ENCODE measurements around the gene SAMM50. TPM values are rescaled to one million over a fixed set of nuclear protein-coding genes. Genes with fewer than 3 reads are reported as not detected.

SAMM50 gene
- total RNA-seq, 1 experiment from 2014 or later: 40.8 TPM

DNA sequence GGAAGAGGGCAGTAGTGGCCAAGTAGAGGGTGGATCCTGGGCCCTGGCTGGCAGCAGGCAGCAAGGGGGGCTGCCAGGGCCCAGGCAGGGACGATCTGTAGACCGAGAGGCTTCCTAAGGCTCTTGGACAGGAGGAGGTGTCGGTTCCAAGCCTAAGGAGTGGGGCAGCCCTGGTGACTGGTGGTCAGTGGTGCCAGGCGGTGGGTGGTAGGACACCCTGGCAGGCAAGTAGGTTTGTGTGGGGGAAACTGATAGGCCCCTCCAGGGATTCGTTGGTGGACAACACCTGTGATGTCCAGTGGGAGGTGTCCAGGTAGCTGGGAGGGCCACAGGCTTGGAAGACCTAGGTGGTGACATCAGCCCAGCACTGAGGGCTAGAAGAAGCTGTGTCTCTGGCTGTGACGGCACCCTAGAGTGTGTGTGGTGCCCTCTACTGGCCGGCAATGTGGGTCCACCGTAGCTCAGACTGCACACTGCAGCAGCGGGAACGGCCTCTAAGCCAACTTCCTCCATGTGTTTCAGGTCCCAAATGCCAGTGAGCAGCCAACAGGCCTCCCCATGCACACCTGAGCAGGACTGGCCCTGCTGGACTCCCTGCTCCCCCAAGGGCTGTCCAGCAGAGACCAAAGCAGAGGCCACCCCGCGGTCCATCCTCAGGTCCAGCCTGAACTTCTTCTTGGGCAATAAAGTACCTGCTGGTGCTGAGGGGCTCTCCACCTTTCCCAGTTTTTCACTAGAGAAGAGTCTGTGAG, 9.4 kb upstream of the SAMM50 start:
- RAD21 ChIA-PET (ENCODE audit: low non-redundant PET in 1 of 2, low total read pairs in 2 of 2, uncharacterized antibody in 2 of 2, unreplicated experiment in 2 of 2): interaction anchor here (0.7 to 2.0 kb wide), 5 partner anchors 48 to 63 kb away, joined by 3 to 14 read pairs (median 5); no protein-coding TSS in a partner anchor
- no peak overlapping the region for H2AFZ ChIP-seq (ENCODE audit: low read depth, low read length, poor library complexity, severe bottlenecking)
- H3K36me3 ChIP-seq (ENCODE audit: control insufficient read depth in 1 of 2, insufficient read depth in 2 of 2, low read length in 2 of 2): peaks cover 0 to 3% of the 10 kb centered on the region in 2 experiments; a peak in 1 of 4 replicates
- no peak overlapping the region for H3K9ac ChIP-seq (ENCODE audit: low read length)
- TF ChIP-seq CEBPB (IDR thresholded peaks at IDR 0.05; ENCODE audit: low read depth) (no peak), CBX3 (IDR thresholded peaks at IDR 0.05; ENCODE audit: low read depth) (no peak), SP1 (IDR thresholded peaks at IDR 0.05; ENCODE audit: low read depth) (no peak), RAD21 (IDR thresholded peaks at IDR 0.05; ENCODE audit: low read depth) (peak; percentile 57), TCF7L2 (IDR thresholded peaks at IDR 0.05; ENCODE audit: borderline replicate concordance, extremely low read depth, insufficient read depth, insufficient read length) (no peak), ZNF274 (IDR thresholded peaks at IDR 0.05; ENCODE audit: low read depth, low read length) (no peak), EGR1 (IDR thresholded peaks at IDR 0.05; ENCODE audit: low read depth) (no peak), ELF1 (IDR thresholded peaks at IDR 0.05; ENCODE audit: borderline replicate concordance, low read depth) (no peak), EZH2phosphoT487 (IDR thresholded peaks at IDR 0.05; ENCODE audit: borderline replicate concordance) (no peak), POLR2AphosphoS5 (IDR thresholded peaks at IDR 0.05; ENCODE audit: low read depth, low read length) (no peak), ZFX (IDR thresholded peaks at IDR 0.05) (no peak), EZH2 (IDR thresholded peaks at IDR 0.05) (no peak)
- TF ChIP-seq, protein P1, sequence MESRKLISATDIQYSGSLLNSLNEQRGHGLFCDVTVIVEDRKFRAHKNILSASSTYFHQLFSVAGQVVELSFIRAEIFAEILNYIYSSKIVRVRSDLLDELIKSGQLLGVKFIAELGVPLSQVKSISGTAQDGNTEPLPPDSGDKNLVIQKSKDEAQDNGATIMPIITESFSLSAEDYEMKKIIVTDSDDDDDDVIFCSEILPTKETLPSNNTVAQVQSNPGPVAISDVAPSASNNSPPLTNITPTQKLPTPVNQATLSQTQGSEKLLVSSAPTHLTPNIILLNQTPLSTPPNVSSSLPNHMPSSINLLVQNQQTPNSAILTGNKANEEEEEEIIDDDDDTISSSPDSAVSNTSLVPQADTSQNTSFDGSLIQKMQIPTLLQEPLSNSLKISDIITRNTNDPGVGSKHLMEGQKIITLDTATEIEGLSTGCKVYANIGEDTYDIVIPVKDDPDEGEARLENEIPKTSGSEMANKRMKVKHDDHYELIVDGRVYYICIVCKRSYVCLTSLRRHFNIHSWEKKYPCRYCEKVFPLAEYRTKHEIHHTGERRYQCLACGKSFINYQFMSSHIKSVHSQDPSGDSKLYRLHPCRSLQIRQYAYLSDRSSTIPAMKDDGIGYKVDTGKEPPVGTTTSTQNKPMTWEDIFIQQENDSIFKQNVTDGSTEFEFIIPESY (IDR thresholded peaks at IDR 0.05; ENCODE audit: extremely low read depth, insufficient replicate concordance, low read length): no peak
- TF ChIP-seq, protein P2, sequence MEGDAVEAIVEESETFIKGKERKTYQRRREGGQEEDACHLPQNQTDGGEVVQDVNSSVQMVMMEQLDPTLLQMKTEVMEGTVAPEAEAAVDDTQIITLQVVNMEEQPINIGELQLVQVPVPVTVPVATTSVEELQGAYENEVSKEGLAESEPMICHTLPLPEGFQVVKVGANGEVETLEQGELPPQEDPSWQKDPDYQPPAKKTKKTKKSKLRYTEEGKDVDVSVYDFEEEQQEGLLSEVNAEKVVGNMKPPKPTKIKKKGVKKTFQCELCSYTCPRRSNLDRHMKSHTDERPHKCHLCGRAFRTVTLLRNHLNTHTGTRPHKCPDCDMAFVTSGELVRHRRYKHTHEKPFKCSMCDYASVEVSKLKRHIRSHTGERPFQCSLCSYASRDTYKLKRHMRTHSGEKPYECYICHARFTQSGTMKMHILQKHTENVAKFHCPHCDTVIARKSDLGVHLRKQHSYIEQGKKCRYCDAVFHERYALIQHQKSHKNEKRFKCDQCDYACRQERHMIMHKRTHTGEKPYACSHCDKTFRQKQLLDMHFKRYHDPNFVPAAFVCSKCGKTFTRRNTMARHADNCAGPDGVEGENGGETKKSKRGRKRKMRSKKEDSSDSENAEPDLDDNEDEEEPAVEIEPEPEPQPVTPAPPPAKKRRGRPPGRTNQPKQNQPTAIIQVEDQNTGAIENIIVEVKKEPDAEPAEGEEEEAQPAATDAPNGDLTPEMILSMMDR (IDR thresholded peaks at IDR 0.05 in 2 of 3, conservative IDR thresholded peaks at IDR 0.05 in 1 of 3; ENCODE audit: borderline replicate concordance in 1 of 3, insufficient read depth in 1 of 3, low read depth in 2 of 3, low read length in 2 of 3): peak; percentile 62 to 85 (median 82); a peak in 5 of 6 replicates
- no peaks in the 10 kb centered on the region for H3K9me3 ChIP-seq (ENCODE audit: control insufficient read depth in 1 of 2, insufficient read depth in 1 of 2, low read depth in 1 of 2, low read length in 2 of 2)
- POLR2A ChIA-PET: interaction anchor here (0.7 to 1.3 kb wide), 2 partner anchors 9 to 63 kb away, joined by 4 to 6 read pairs; partner anchors contain the start of gene SAMM50
- no peak overlapping the region for H3K27ac ChIP-seq (ENCODE audit: low read depth, low read length)
- peak; percentile 99 for ATAC-seq
- no peaks in the 10 kb centered on the region for H3K9me2 ChIP-seq (ENCODE audit: insufficient read depth)
- CTCF ChIA-PET: interaction anchor here (0.7 to 2.7 kb wide), 27 partner anchors 9 to 680 kb away, joined by 3 to 64 read pairs (median 5); partner anchors contain the start of genes PNPLA3, PNPLA5 and SAMM50
- intact Hi-C loops (cut with micrococcal nuclease): loop anchor here (1.0 kb wide), 1 partner anchor 63 kb away; no protein-coding TSS in a partner anchor
- H3K79me2 ChIP-seq (ENCODE audit: insufficient read depth, low read length): no peaks in the 10 kb centered on the region
- BruUV-seq (replicated peaks): no TSS peak
- peak overlapping the region; percentile 15; the same call in 1 of the 2 replicates for H3K4me2 ChIP-seq (ENCODE audit: low read length)
- no peaks in the 10 kb centered on the region for H4K20me1 ChIP-seq (ENCODE audit: insufficient read depth)
- peaks cover 0 to 7% of the 10 kb centered on the region in 2 experiments; a peak in 2 of 4 replicates for H3K4me1 ChIP-seq (ENCODE audit: control insufficient read depth in 1 of 2, insufficient read depth in 2 of 2, low read length in 2 of 2)
- H3K27me3 ChIP-seq (ENCODE audit: insufficient read depth, low read length): no peaks in the 10 kb centered on the region
- peak; percentile 41 for DNase-seq (ENCODE audit: low read depth, low spot score)
- H3K4me3 ChIP-seq (replicated peaks in 1 of 2; ENCODE audit: low read depth in 1 of 2, low read length in 2 of 2): no peak overlapping the region
